Smooth muscle cell (in vitro differentiated cells): ENCODE measurements around the gene LAMB4. TPM values are rescaled to one million over a fixed set of nuclear protein-coding genes. Genes with fewer than 3 reads are reported as not detected.

ENCODE experiments used
- DNase-seq: peaks from one replicate; lab custom pipeline; 2025; ENCODE audit not compliant: unreplicated experiment; lab: John Stamatoyannopoulos, UW
- H2AFZ ChIP-seq: fragments of 200-600 bp; sonication (generic); 2 replicates; pipeline ENCODE4 v1.6.0; 2016; ENCODE audit warnings: antibody characterized with exemption, low read depth, mild to moderate bottlenecking
- H3F3A ChIP-seq: fragments of 200-600 bp; sonication (generic); 2 replicates; pipeline ENCODE4 v1.6.0; 2017; ENCODE audit warnings: antibody characterized with exemption, low read depth
- H3K27ac ChIP-seq: fragments of 200-600 bp; sonication (generic); 2 replicates; pipeline ENCODE4 v1.5.1; 2016; ENCODE audit warnings: low read depth, mild to moderate bottlenecking
- H3K27me3 ChIP-seq: fragments of 200-600 bp; sonication (generic); 2 replicates; pipeline ENCODE4 v1.6.1; 2016; ENCODE audit warnings: low read depth, mild to moderate bottlenecking
- H3K36me3 ChIP-seq: fragments of 200-600 bp; sonication (generic); 2 replicates; pipeline ENCODE4 v1.5.1; 2016; ENCODE audit warnings: low read depth
- H3K4me1 ChIP-seq: fragments of 200-600 bp; sonication (generic); 2 replicates; pipeline ENCODE4 v1.5.1; 2016; ENCODE audit warnings: low read depth
- H3K4me2 ChIP-seq: fragments of 200-600 bp; sonication (generic); 2 replicates; pipeline ENCODE4 v1.6.0; 2016; ENCODE audit warnings: mild to moderate bottlenecking
- H3K4me3 ChIP-seq: fragments of 200-600 bp; sonication (generic); 2 replicates; pipeline ENCODE4 v1.5.1; 2016; ENCODE audit warnings: mild to moderate bottlenecking
- H3K79me2 ChIP-seq: fragments of 200-600 bp; sonication (generic); 2 replicates; pipeline ENCODE4 v1.6.0; 2016; ENCODE audit warnings: low read depth, mild to moderate bottlenecking
- H3K9ac ChIP-seq: fragments of 200-600 bp; sonication (generic); 2 replicates; pipeline ENCODE4 v1.6.0; 2016; ENCODE audit warnings: low read depth
- H3K9me3 ChIP-seq: fragments of 200-600 bp; sonication (generic); replicated peaks from 2 replicates; pipeline ENCODE4 v1.5.1; 2016; ENCODE audit warnings: low read depth
- H4K20me1 ChIP-seq: fragments of 200-600 bp; sonication (generic); 2 replicates; pipeline ENCODE4 v1.6.0; 2016; ENCODE audit warnings: low read depth
- WGBS: methylation state at CpG from one replicate; pipeline ENCODE4 v1.1.7; 2016; ENCODE audit warnings: low lambda C conversion rate; 5-methylcytosine and 5-hydroxymethylcytosine counted together
- polyA plus RNA-seq: library from polyadenylated mRNA; unstranded; fragments of >200 nt; fragmentation: Nextera tagmentation; extraction: Ambion mirVana; gene quantifications from 2 replicates; pipeline ENCODE4 v1.2.1, GENCODE V29; 2016
- total RNA-seq: library from RNA; depleted of rRNA; stranded (reverse); fragments of >200 nt; gene quantifications from 2 replicates; pipeline ENCODE4 v1.2.3, GENCODE V29; 2014
- TF ChIP-seq, protein P1 (sequence below): fragments of 200-600 bp; sonication (generic); IDR thresholded peaks from 2 replicates; pipeline ENCODE4 v1.5.1; 2017; ENCODE audit warnings: borderline replicate concordance, mild to moderate bottlenecking, antibody characterized with exemption; ENCODE audit not compliant: insufficient read depth, poor library complexity, severe bottlenecking

LAMB4 gene
- total and polyA plus RNA-seq, 2 experiments from 2014 or later: 0.06 to 0.67 TPM

DNA sequence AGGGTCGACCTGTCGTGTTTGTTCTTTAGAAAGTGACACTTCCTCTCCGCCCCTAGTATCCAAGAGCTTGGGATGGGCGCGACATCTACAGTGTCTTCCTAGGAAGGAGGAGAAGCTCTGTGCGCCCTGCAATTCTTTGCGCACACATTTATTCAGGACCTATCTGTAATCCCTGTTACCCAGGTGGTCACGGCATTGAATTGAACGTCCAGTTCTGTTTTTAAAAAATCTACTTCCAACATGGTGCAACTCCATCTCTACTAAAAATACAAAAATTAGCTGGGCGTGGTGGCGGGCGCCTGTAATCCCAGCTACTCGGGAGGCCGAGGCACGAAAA, 126.6 kb downstream of the LAMB4 start:
- peak overlapping the region; percentile 72 for H3K4me3 ChIP-seq
- H3K4me1 ChIP-seq: peaks cover 34% of the 10 kb centered on the region
- no peaks in the 10 kb centered on the region for H3K9me3 ChIP-seq
- TF ChIP-seq, protein P1, sequence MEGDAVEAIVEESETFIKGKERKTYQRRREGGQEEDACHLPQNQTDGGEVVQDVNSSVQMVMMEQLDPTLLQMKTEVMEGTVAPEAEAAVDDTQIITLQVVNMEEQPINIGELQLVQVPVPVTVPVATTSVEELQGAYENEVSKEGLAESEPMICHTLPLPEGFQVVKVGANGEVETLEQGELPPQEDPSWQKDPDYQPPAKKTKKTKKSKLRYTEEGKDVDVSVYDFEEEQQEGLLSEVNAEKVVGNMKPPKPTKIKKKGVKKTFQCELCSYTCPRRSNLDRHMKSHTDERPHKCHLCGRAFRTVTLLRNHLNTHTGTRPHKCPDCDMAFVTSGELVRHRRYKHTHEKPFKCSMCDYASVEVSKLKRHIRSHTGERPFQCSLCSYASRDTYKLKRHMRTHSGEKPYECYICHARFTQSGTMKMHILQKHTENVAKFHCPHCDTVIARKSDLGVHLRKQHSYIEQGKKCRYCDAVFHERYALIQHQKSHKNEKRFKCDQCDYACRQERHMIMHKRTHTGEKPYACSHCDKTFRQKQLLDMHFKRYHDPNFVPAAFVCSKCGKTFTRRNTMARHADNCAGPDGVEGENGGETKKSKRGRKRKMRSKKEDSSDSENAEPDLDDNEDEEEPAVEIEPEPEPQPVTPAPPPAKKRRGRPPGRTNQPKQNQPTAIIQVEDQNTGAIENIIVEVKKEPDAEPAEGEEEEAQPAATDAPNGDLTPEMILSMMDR: no peak
- 32% methylated on average over 15 of the region's 15 CpGs for WGBS
- peak overlapping the region; percentile 83 for H2AFZ ChIP-seq
- no peaks in the 10 kb centered on the region for H3K36me3 ChIP-seq
- H3K79me2 ChIP-seq: peaks cover 15% of the 10 kb centered on the region
- no peaks in the 10 kb centered on the region for H4K20me1 ChIP-seq
- H3K27me3 ChIP-seq: no peaks in the 10 kb centered on the region
- no peak overlapping the region for H3K9ac ChIP-seq
- H3K27ac ChIP-seq: peak overlapping the region; percentile 92
- DNase-seq: no peak
- H3F3A ChIP-seq: peaks cover 26% of the 10 kb centered on the region
- H3K4me2 ChIP-seq: peak overlapping the region; percentile 89

DNA sequence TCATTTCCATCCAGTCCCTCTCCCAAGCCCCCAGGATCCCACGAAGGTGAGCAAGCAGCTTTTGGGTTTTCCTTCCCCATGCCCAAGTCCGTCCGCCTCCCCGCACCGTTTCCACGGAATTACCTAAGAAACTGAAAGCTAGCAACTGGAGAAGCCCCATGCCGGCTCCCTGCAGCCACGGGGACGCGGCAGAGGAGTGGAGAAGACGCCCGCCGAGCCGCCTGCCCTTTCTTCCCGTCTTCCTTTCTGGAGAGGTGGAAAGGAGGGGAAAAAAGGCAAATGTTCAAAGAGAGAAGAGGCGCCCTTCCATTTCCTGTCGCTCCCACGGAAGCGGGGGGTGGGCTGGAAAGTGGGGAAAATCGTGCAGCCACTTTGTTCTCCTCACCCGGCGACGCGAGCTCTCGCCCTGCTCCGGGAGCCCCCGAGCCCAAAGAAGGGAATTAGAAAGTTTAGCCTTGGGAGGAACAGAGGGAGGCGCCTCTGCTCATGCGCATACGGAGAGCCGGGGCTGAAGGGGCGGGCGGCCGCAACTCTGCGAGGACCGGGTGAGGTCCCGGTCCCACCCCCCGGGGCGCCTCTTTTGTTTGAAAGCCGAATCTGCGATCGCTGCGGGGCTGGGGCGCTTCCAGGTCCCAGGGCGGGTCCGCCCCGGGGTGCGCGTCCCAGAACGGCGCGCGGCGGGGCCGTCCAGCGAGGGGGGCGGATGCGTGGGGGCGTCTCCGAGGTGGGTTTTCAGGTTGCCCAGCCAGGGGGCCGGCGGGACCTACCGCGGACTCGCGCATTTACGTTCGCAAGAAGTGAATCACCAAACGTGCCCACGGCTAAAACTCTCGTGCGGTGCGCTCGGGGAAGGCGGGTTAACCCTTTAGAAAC, 127.2 kb downstream of the LAMB4 start, which contains the start of gene LAMB1:
TSS of gene LAMB1 (minus strand) at position 436 of the 873 bp plus-strand sequence. CDS start at position 160, 276 bp downstream.
- H3K36me3 ChIP-seq: no peaks in the 10 kb centered on the region
- H3F3A ChIP-seq: peaks cover 32% of the 10 kb centered on the region
- under 1% methylated on average over 49 of the region's 75 CpGs for WGBS
- DNase-seq: peak; percentile 49
- H3K4me2 ChIP-seq: peak within 1 kb of the TSS; percentile 89
- H4K20me1 ChIP-seq: no peaks in the 10 kb centered on the region
- peak within 1 kb of the TSS; percentile 72 for H3K4me3 ChIP-seq
- H2AFZ ChIP-seq: peak within 1 kb of the TSS; percentile 83
- H3K9me3 ChIP-seq: no peaks in the 10 kb centered on the region
- peak within 1 kb of the TSS; percentile 92 for H3K27ac ChIP-seq
- TF ChIP-seq, protein P1: no peak
- H3K27me3 ChIP-seq: no peaks in the 10 kb centered on the region
- peaks cover 39% of the 10 kb centered on the region for H3K4me1 ChIP-seq
- H3K79me2 ChIP-seq: peaks cover 15% of the 10 kb centered on the region
- peak within 1 kb of the TSS; percentile 59 for H3K9ac ChIP-seq

DNA sequence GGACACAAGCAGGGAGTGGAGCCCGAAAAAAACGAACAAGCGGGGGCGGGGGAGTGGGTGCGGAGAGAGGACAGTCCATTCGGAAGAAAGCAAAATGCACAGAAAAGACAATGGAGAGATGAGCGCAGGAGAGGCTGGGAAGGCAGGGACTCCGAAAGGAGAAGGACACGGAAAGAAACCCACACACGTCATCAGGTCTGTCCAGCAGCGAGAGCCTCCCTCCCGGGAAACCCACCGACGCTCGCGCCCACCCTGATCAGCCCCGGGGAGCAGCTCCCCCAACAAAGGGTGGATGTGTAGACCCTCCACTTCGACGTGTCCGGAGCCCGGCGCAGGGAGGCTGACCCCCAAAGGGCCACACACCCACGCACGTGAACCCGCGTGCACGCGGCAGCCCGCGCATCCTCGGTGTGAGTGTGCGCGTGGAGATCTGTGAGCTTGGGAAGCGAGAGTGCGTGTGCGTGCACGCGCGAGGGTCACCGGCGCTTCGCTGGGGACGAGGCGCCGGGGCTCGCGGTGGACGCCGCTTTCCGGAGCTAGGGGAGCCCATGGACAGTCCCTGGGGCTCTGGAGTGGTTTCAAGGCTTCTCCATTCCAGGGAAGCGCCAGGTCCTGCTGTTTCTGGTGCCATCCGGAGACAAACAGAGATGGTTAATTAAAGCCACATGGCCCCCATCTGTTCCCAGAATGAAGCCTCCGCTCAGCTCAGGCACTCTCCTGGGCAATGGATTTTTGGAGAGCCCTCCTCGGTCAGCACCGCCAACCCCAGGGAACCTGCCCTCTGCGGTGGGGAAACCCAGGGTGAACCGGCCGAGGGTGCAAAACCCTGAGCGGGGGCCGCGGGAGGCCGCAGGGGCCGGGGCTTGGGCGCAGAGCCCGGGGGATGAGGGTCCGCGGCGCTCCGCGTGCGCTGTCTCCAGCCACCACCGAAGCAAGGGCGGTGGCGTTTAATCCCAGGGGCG, 128.1 kb downstream of the LAMB4 start:
- Histone ChIP-seq H3K36me3 (no peaks in the 10 kb centered on the region), H3K4me2 (peak overlapping the region; percentile 89), H3K27me3 (no peaks in the 10 kb centered on the region), H3K4me3 (peak overlapping the region; percentile 72), H3K9ac (peak overlapping the region; percentile 59), H3K9me3 (no peaks in the 10 kb centered on the region), H4K20me1 (no peaks in the 10 kb centered on the region), H2AFZ (peak overlapping the region; percentile 83), H3F3A (peaks cover 41% of the 10 kb centered on the region), H3K4me1 (peaks cover 46% of the 10 kb centered on the region), H3K27ac (peak overlapping the region; percentile 92), H3K79me2 (peaks cover 20% of the 10 kb centered on the region)
- 1% methylated on average over 73 of the region's 75 CpGs for WGBS
- DNase-seq: no peak
- TF ChIP-seq, protein P1: no peak
